GM12864 (cell line): ENCODE results near the gene TNNI3.
A peak's percentile ranks its signal among the peaks of the same experiment; 100 is the strongest.

ENCODE experiments used
- DNase-seq: peaks from one replicate; pipeline ENCODE4 v3.0.0-alpha.2; 2011; ENCODE audit warnings: low read depth
- H3K4me3 ChIP-seq: 2 replicates; pipeline ENCODE4 v1.5.1; 2011; ENCODE audit warnings: mild to moderate bottlenecking, low read depth, low read length, control low read depth
- CTCF ChIP-seq: IDR thresholded peaks from 2 replicates; pipeline ENCODE4 v1.5.1; 2011; ENCODE audit warnings: low read depth, mild to moderate bottlenecking, moderate library complexity, low read length, control low read depth, inconsistent platforms; ENCODE audit errors: missing control alignments

TNNI3 gene

GRCh38 chr19:55132453-55133129 is 24.9 kb downstream of the TNNI3 start:
- peak; percentile 26 for TF ChIP-seq CTCF
- no peak overlapping the region for H3K4me3 ChIP-seq
- DNase-seq, result no peak

GRCh38 chr19:55131421-55131820 is 26.1 kb downstream of the TNNI3 start:
- no peak for TF ChIP-seq CTCF
- no peak for DNase-seq
- no peak overlapping the region for H3K4me3 ChIP-seq

- no peak overlapping the region for H3K4me3 ChIP-seq
- no peak for TF ChIP-seq CTCF
- no peak for DNase-seq
Measured at GRCh38 chr19:55119053-55119452, 38.5 kb downstream of the TNNI3 start.

- TF ChIP-seq CTCF, result no peak
- DNase-seq, result no peak
- H3K4me3 ChIP-seq, result peak overlapping the region; percentile 70
Measured at GRCh38 chr19:55118401-55118991, 39.0 kb downstream of the TNNI3 start.

GRCh38 chr19:55117663-55118391 is 39.7 kb downstream of the TNNI3 start:
- H3K4me3 ChIP-seq, result peak overlapping the region; percentile 70
- no peak for TF ChIP-seq CTCF
- DNase-seq, result peak; percentile 95

- TF ChIP-seq CTCF, result no peak
- no peak for DNase-seq
- H3K4me3 ChIP-seq, result peak within 1 kb of the TSS; percentile 77
Measured at GRCh38 chr19:55116859-55117662, 40.5 kb downstream of the TNNI3 start, which contains the start of gene PPP1R12C. Gene PPP1R12C, minus strand, starts transcription at chr19:55117637. Its CDS starts 94 bp downstream, at chr19:55117543.
